Tibial nerve (tissue), 3 donors: ENCODE data around the gene DGCR6L.
"Not testable (repeated sequence)": the region's sequence is repeated elsewhere in the genome, so short reads cannot be mapped to it uniquely, and the experiment has no call there.

Experiments used
- CTCF ChIP-seq, 5 experiments: fragments of 200-600 bp in 3 of 5; fragments of 450-650 bp in 2 of 5; sonication (generic) in 3 of 5; IDR thresholded peaks; one replicate each; pipeline ENCODE4 v1.5.1; 2016 to 2019; ENCODE audit warnings: antibody characterized with exemption in 5 of 5, mild to moderate bottlenecking in 3 of 5, moderate library complexity in 2 of 5
- POLR2A ChIP-seq, 2 donors: fragments of 450-650 bp; IDR thresholded peaks; one replicate each; pipeline ENCODE4 v1.6.1; 2017; ENCODE audit warnings: antibody characterized with exemption in 2 of 2, mild to moderate bottlenecking in 2 of 2, moderate library complexity in 2 of 2

GRCh38 chr22:20280163-20280562 lies 39.7 kb downstream of the DGCR6L start:
- TF ChIP-seq CTCF, POLR2A (IDR thresholded peaks at IDR 0.05): not testable (repeated sequence)
